HL-60 (cell line): ENCODE data around the gene KIAA1217.

Source experiments
- CTCF ChIP-seq: IDR thresholded peaks from one replicate; pipeline ENCODE4 v1.5.1; 2011; ENCODE audit warnings: low read length, control low read depth, inconsistent platforms; ENCODE audit not compliant: insufficient read depth
- POLR2AphosphoS5 ChIP-seq: IDR thresholded peaks from 2 replicates; pipeline ENCODE4 v1.6.1; 2012; ENCODE audit warnings: low read depth
- SPI1 ChIP-seq: IDR thresholded peaks from 2 replicates; pipeline ENCODE4 v1.6.1; 2012; ENCODE audit warnings: low read depth, mild to moderate bottlenecking, borderline replicate concordance
- TF ChIP-seq, protein P1 (sequence below): IDR thresholded peaks from 2 replicates; pipeline ENCODE4 v1.6.1; 2012; ENCODE audit warnings: low read depth; ENCODE audit not compliant: insufficient replicate concordance

GRCh38 chr10:24483701-24484100, 274.8 kb downstream of the KIAA1217 start:
- no peak for TF ChIP-seq CTCF
- TF ChIP-seq, protein P1, sequence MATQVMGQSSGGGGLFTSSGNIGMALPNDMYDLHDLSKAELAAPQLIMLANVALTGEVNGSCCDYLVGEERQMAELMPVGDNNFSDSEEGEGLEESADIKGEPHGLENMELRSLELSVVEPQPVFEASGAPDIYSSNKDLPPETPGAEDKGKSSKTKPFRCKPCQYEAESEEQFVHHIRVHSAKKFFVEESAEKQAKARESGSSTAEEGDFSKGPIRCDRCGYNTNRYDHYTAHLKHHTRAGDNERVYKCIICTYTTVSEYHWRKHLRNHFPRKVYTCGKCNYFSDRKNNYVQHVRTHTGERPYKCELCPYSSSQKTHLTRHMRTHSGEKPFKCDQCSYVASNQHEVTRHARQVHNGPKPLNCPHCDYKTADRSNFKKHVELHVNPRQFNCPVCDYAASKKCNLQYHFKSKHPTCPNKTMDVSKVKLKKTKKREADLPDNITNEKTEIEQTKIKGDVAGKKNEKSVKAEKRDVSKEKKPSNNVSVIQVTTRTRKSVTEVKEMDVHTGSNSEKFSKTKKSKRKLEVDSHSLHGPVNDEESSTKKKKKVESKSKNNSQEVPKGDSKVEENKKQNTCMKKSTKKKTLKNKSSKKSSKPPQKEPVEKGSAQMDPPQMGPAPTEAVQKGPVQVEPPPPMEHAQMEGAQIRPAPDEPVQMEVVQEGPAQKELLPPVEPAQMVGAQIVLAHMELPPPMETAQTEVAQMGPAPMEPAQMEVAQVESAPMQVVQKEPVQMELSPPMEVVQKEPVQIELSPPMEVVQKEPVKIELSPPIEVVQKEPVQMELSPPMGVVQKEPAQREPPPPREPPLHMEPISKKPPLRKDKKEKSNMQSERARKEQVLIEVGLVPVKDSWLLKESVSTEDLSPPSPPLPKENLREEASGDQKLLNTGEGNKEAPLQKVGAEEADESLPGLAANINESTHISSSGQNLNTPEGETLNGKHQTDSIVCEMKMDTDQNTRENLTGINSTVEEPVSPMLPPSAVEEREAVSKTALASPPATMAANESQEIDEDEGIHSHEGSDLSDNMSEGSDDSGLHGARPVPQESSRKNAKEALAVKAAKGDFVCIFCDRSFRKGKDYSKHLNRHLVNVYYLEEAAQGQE: no peak
- no peak for TF ChIP-seq POLR2AphosphoS5
- TF ChIP-seq SPI1: no peak
